Hepatocyte (in vitro differentiated cells): ENCODE data around the gene ZNF598.

Source experiments
- CTCF ChIP-seq: fragments of 200-600 bp; sonication (generic); IDR thresholded peaks from 2 replicates; pipeline ENCODE4 v1.5.1; 2016; ENCODE audit warnings: antibody characterized with exemption, mild to moderate bottlenecking; ENCODE audit not compliant: poor library complexity
- EZH2phosphoT487 ChIP-seq: fragments of 200-600 bp; sonication (generic); IDR thresholded peaks from one replicate; pipeline ENCODE4 v1.6.1; 2018; ENCODE audit warnings: antibody characterized with exemption, mild to moderate bottlenecking, low read depth, moderate library complexity; ENCODE audit not compliant: unreplicated experiment, severe bottlenecking

GRCh38 chr16:1963806-1964505, 45.7 kb downstream of the ZNF598 start:
- TF ChIP-seq CTCF (peak; percentile 5), EZH2phosphoT487 (no peak)
